WTC11 (cell line): ENCODE results near the gene ARX. TPM values are rescaled to one million over a fixed set of nuclear protein-coding genes. Genes with fewer than 3 reads are reported as not detected.

Experiments
- ATAC-seq: fragments of 200-7000 bp; cut with Tn5 transposase; 2 replicates; pipeline ENCODE4 v1.10.0; 2021; ENCODE audit warnings: mild to moderate bottlenecking, moderate library complexity
- CTCF ChIA-PET: fragments of 300-600 bp; sonication (Branson Sonifier 250); formaldehyde crosslinking; loops from one replicate; lab custom pipeline; 2021; ENCODE audit warnings: antibody characterized with exemption; lab: Charles Lee
- POLR2A ChIA-PET: fragments of 350-600 bp; sonication (Branson Sonifier 250); formaldehyde crosslinking; loops from one replicate; lab custom pipeline; 2021; ENCODE audit warnings: antibody characterized with exemption; lab: Charles Lee
- DNase-seq: peaks from one replicate; pipeline ENCODE4 v3.0.0; 2021; ENCODE audit warnings: low spot score
- H3K27ac Mint-ChIP-seq: 2 replicates; pipeline ENCODE4 v1.8.0; 2021; ENCODE audit warnings: mixed read lengths
- H3K27me3 Mint-ChIP-seq: 2 replicates; pipeline ENCODE4 v1.8.0; 2021; ENCODE audit warnings: low read depth, mild to moderate bottlenecking, moderate library complexity, mixed read lengths
- H3K36me3 Mint-ChIP-seq: 2 replicates; pipeline ENCODE4 v1.8.0; 2021; ENCODE audit warnings: mixed read lengths
- H3K4me1 Mint-ChIP-seq: 2 replicates; pipeline ENCODE4 v1.8.0; 2022; ENCODE audit warnings: mixed read lengths
- H3K4me3 Mint-ChIP-seq: 2 replicates; pipeline ENCODE4 v1.8.0; 2021; ENCODE audit warnings: mild to moderate bottlenecking, moderate library complexity, mixed read lengths
- H3K9me3 Mint-ChIP-seq: 2 replicates; pipeline ENCODE4 v1.8.0; 2021; ENCODE audit warnings: mixed read lengths
- ATF1 ChIP-seq: sonication (generic); formaldehyde crosslinking; IDR thresholded peaks from 2 replicates; pipeline ENCODE4 v1.8.1; 2023; ENCODE audit warnings: mild to moderate bottlenecking, moderate library complexity, missing genetic modification reagents
- ATF6 ChIP-seq: sonication (generic); formaldehyde crosslinking; IDR thresholded peaks from 2 replicates; pipeline ENCODE4 v1.8.1; 2023; ENCODE audit warnings: mild to moderate bottlenecking, missing genetic modification reagents
- EMX1 ChIP-seq: fragments of 250-450 bp; sonication (Bioruptor Pico); IDR thresholded peaks from 2 replicates; pipeline ENCODE4 v1.8.0; 2021; ENCODE audit warnings: mild to moderate bottlenecking
- FOXK1 ChIP-seq: sonication (generic); formaldehyde crosslinking; IDR thresholded peaks from 2 replicates; pipeline ENCODE4 v1.8.0; 2022; ENCODE audit warnings: mild to moderate bottlenecking, moderate library complexity, missing genetic modification reagents
- FOXP1 ChIP-seq: sonication (generic); formaldehyde crosslinking; IDR thresholded peaks from 2 replicates; pipeline ENCODE4 v1.8.0; 2022; ENCODE audit warnings: missing genetic modification reagents, mild to moderate bottlenecking, moderate library complexity, borderline replicate concordance
- HMGA2 ChIP-seq: fragments of 250-450 bp; sonication (Bioruptor Pico); IDR thresholded peaks from 2 replicates; pipeline ENCODE4 v1.4.0; 2021; ENCODE audit warnings: mild to moderate bottlenecking, moderate library complexity
- JAZF1 ChIP-seq: fragments of 250-450 bp; sonication (Bioruptor Pico); IDR thresholded peaks from 2 replicates; pipeline ENCODE4 v1.9.0; 2021; ENCODE audit warnings: moderate library complexity, mild to moderate bottlenecking, inconsistent platforms
- MYBL2 ChIP-seq: sonication (generic); formaldehyde crosslinking; IDR thresholded peaks from 2 replicates; pipeline ENCODE4 v1.8.1; 2023; ENCODE audit warnings: mild to moderate bottlenecking, moderate library complexity, missing genetic modification reagents
- NFATC4 ChIP-seq: fragments of 250-450 bp; sonication (Bioruptor Pico); IDR thresholded peaks from 2 replicates; pipeline ENCODE4 v1.9.0; 2021; ENCODE audit warnings: mild to moderate bottlenecking
- SP1 ChIP-seq: sonication (generic); formaldehyde crosslinking; conservative IDR thresholded peaks from 2 replicates; pipeline ENCODE4 v1.8.1; 2022; ENCODE audit warnings: missing genetic modification reagents
- ZNF281 ChIP-seq: sonication (generic); formaldehyde crosslinking; IDR thresholded peaks from 2 replicates; pipeline ENCODE4 v1.8.0; 2023; ENCODE audit warnings: mild to moderate bottlenecking, missing genetic modification reagents
- total RNA-seq: library from RNA; stranded (reverse); gene quantifications from 3 replicates; pipeline ENCODE4 v1.2.3, GENCODE V29; 2021
- TF ChIP-seq, protein P1 (sequence below): fragments of 250-450 bp; sonication (Bioruptor Pico); IDR thresholded peaks from 2 replicates; pipeline ENCODE4 v1.9.0; 2021; ENCODE audit warnings: mild to moderate bottlenecking
- TF ChIP-seq, protein P2 (sequence below): fragments of 250-450 bp; sonication (Bioruptor Pico); IDR thresholded peaks from 2 replicates; pipeline ENCODE4 v1.9.0; 2021; ENCODE audit warnings: mild to moderate bottlenecking, borderline replicate concordance
- TF ChIP-seq, protein P3 (sequence below): sonication (generic); formaldehyde crosslinking; IDR thresholded peaks from 2 replicates; pipeline ENCODE4 v1.8.0; 2022; ENCODE audit warnings: missing genetic modification reagents
- TF ChIP-seq, protein P4 (sequence below): sonication (generic); formaldehyde crosslinking; conservative IDR thresholded peaks from 2 replicates; pipeline ENCODE4 v1.8.1; 2022; ENCODE audit warnings: mild to moderate bottlenecking, missing genetic modification reagents

Gene ARX
- total RNA-seq, 1 experiment from 2014 or later, result not detected

DNA sequence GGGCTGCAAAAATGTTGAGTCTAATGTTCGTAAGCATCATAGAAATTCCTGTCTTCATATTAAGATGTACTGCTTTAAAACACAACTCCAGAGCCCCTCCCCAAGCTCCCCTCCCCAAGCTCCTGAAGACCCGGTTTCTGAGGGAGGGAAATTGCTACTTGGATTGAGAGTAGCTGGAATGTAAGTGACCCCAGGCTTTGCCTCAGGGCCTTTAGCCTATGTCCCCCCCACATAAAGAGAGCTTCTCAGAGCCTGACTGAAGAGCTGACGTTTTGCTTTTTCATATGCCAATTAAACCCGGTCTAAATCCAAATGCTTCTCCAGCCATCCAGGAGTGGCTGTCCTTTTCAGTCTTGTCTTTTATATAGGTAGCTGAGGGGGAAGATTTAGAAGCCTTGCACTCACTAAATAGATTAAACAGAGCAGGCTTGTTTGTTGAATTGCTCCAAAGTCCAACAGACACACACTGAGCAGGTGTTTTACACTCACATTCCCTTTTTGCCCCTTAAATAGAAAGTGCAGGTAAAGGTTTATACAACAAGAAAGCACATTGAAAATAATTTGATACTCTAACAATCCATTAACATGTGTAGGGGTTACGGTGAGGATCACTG, 19.6 kb downstream of the ARX start:
- Mint-ChIP-seq H3K36me3 (no peaks in the 10 kb centered on the region), H3K9me3 (no peaks in the 10 kb centered on the region), H3K27me3 (peaks cover 38% of the 10 kb centered on the region), H3K27ac (no peak overlapping the region), H3K4me1 (peaks cover 66% of the 10 kb centered on the region), H3K4me3 (no peak overlapping the region)
- CTCF ChIA-PET, result interaction anchor here (0.6 to 1.5 kb wide), 3 partner anchors 24 to 702 kb away, joined by 3 to 7 read pairs (median 4); no protein-coding TSS in a partner anchor
- TF ChIP-seq MYBL2 (no peak), FOXP1 (CRISPR knock-in tag) (no peak), EMX1 (CRISPR knock-in tag) (no peak)
- TF ChIP-seq, protein P1, sequence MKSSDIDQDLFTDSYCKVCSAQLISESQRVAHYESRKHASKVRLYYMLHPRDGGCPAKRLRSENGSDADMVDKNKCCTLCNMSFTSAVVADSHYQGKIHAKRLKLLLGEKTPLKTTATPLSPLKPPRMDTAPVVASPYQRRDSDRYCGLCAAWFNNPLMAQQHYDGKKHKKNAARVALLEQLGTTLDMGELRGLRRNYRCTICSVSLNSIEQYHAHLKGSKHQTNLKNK (CRISPR knock-in tag), result no peak
- no peak for DNase-seq
- peak; percentile 14; the same call in 1 of the 2 replicates for ATAC-seq
- POLR2A ChIA-PET, result no interaction called here

DNA sequence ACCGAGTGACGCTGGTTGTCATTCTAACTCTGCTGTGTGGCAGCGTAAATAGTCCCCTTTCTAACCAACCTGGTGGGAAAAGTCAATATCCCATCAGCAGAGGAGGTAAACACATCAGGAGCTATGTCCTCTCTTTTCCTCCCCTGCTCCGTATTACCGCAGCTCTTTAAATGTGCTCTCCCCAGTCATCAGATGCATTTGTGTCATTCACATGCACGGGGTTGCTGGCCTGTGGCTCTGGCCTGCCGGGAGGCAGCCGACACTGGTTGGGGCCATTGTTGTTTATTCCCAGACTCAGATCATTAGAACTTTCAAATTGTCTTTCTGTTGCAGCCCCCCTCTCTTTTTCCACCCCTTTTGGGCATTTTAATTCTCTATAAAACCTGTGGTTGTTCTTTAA, 21.9 kb downstream of the ARX start:
- TF ChIP-seq ATF6 (CRISPR knock-in tag), result no peak
- TF ChIP-seq, protein P2, sequence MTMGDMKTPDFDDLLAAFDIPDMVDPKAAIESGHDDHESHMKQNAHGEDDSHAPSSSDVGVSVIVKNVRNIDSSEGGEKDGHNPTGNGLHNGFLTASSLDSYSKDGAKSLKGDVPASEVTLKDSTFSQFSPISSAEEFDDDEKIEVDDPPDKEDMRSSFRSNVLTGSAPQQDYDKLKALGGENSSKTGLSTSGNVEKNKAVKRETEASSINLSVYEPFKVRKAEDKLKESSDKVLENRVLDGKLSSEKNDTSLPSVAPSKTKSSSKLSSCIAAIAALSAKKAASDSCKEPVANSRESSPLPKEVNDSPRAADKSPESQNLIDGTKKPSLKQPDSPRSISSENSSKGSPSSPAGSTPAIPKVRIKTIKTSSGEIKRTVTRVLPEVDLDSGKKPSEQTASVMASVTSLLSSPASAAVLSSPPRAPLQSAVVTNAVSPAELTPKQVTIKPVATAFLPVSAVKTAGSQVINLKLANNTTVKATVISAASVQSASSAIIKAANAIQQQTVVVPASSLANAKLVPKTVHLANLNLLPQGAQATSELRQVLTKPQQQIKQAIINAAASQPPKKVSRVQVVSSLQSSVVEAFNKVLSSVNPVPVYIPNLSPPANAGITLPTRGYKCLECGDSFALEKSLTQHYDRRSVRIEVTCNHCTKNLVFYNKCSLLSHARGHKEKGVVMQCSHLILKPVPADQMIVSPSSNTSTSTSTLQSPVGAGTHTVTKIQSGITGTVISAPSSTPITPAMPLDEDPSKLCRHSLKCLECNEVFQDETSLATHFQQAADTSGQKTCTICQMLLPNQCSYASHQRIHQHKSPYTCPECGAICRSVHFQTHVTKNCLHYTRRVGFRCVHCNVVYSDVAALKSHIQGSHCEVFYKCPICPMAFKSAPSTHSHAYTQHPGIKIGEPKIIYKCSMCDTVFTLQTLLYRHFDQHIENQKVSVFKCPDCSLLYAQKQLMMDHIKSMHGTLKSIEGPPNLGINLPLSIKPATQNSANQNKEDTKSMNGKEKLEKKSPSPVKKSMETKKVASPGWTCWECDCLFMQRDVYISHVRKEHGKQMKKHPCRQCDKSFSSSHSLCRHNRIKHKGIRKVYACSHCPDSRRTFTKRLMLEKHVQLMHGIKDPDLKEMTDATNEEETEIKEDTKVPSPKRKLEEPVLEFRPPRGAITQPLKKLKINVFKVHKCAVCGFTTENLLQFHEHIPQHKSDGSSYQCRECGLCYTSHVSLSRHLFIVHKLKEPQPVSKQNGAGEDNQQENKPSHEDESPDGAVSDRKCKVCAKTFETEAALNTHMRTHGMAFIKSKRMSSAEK (CRISPR knock-in tag), result no peak
- TF ChIP-seq, protein P3, sequence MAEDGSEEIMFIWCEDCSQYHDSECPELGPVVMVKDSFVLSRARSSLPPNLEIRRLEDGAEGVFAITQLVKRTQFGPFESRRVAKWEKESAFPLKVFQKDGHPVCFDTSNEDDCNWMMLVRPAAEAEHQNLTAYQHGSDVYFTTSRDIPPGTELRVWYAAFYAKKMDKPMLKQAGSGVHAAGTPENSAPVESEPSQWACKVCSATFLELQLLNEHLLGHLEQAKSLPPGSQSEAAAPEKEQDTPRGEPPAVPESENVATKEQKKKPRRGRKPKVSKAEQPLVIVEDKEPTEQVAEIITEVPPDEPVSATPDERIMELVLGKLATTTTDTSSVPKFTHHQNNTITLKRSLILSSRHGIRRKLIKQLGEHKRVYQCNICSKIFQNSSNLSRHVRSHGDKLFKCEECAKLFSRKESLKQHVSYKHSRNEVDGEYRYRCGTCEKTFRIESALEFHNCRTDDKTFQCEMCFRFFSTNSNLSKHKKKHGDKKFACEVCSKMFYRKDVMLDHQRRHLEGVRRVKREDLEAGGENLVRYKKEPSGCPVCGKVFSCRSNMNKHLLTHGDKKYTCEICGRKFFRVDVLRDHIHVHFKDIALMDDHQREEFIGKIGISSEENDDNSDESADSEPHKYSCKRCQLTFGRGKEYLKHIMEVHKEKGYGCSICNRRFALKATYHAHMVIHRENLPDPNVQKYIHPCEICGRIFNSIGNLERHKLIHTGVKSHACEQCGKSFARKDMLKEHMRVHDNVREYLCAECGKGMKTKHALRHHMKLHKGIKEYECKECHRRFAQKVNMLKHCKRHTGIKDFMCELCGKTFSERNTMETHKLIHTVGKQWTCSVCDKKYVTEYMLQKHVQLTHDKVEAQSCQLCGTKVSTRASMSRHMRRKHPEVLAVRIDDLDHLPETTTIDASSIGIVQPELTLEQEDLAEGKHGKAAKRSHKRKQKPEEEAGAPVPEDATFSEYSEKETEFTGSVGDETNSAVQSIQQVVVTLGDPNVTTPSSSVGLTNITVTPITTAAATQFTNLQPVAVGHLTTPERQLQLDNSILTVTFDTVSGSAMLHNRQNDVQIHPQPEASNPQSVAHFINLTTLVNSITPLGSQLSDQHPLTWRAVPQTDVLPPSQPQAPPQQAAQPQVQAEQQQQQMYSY (CRISPR knock-in tag), result no peak
- TF ChIP-seq, protein P4, sequence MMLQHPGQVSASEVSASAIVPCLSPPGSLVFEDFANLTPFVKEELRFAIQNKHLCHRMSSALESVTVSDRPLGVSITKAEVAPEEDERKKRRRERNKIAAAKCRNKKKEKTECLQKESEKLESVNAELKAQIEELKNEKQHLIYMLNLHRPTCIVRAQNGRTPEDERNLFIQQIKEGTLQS (CRISPR knock-in tag), result no peak
- TF ChIP-seq ATF1 (CRISPR knock-in tag), result no peak
- ChIA-PET CTCF (no interaction called here), POLR2A (no interaction called here)
- Mint-ChIP-seq H3K9me3 (no peaks in the 10 kb centered on the region), H3K27me3 (peaks cover 14% of the 10 kb centered on the region), H3K36me3 (no peaks in the 10 kb centered on the region), H3K4me1 (peaks cover 62% of the 10 kb centered on the region), H3K27ac (no peak overlapping the region; the same call in 1 of the 2 replicates), H3K4me3 (no peak overlapping the region)
- DNase-seq (no peak), ATAC-seq (peak; percentile 58)

DNA sequence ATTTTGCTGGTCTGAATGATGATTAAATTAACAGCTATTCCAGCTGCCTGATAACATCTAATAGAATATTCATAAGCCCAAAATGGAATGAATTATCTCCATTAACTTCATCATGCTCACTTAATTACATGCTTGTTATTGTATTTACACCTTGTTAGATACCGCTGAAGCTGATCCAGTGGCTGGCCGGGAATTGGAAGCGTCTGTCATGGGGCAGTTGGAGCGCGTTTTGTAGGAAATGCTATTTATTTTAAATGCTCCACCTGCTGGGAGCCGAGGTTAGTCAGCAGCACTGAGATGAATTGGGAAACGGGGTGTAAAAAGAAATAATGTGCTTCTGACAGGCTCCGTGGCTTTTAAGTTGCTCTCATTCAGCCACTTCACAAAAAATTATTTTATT, 25.2 kb downstream of the ARX start:
- Mint-ChIP-seq H3K27me3 (no peaks in the 10 kb centered on the region), H3K4me3 (no peak overlapping the region), H3K27ac (no peak overlapping the region), H3K9me3 (no peaks in the 10 kb centered on the region), H3K36me3 (no peaks in the 10 kb centered on the region), H3K4me1 (peaks cover 44% of the 10 kb centered on the region)
- ATAC-seq, result no peak
- DNase-seq, result no peak
- ChIA-PET CTCF (interaction anchor here (1.1 kb wide), 1 partner anchor 152 kb away, joined by 3 read pairs; no protein-coding TSS in a partner anchor), POLR2A (no interaction called here)
- TF ChIP-seq HMGA2 (CRISPR knock-in tag) (no peak), JAZF1 (CRISPR knock-in tag) (no peak), ZNF281 (CRISPR knock-in tag) (no peak), FOXK1 (CRISPR knock-in tag) (no peak), NFATC4 (CRISPR knock-in tag) (no peak), EMX1 (CRISPR knock-in tag) (no peak), SP1 (CRISPR knock-in tag) (no peak), ATF6 (CRISPR knock-in tag) (no peak)
